Measurements from ENCODE around the gene KLHL29.

The KLHL29 gene

DNA sequence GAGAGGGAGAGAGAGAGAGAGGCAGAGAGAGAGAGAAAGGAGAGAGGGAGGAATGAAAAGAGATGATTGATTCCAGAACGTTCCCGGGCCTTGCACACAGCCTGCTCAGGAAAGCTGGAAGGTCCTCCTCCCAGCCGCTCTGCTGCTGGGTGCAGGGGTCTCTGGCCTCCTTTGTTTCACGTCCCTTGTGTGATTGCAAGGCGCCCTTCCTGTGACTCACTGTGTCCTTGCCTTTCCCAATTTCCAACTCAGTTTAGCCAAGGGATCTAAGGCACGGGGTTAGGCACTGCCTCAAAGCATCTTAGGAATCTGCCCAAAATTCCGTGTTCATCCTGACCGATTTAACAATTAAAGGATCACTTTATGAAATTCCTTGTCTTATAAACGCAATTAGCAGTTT, 221.2 kb downstream of the KLHL29 start:
- DNase-seq (ENCODE audit: low read depth): no peak
- H3K4me3 ChIP-seq (replicated peaks; ENCODE audit: low read depth, low read length): no peak overlapping the region
- TF ChIP-seq, protein P1, sequence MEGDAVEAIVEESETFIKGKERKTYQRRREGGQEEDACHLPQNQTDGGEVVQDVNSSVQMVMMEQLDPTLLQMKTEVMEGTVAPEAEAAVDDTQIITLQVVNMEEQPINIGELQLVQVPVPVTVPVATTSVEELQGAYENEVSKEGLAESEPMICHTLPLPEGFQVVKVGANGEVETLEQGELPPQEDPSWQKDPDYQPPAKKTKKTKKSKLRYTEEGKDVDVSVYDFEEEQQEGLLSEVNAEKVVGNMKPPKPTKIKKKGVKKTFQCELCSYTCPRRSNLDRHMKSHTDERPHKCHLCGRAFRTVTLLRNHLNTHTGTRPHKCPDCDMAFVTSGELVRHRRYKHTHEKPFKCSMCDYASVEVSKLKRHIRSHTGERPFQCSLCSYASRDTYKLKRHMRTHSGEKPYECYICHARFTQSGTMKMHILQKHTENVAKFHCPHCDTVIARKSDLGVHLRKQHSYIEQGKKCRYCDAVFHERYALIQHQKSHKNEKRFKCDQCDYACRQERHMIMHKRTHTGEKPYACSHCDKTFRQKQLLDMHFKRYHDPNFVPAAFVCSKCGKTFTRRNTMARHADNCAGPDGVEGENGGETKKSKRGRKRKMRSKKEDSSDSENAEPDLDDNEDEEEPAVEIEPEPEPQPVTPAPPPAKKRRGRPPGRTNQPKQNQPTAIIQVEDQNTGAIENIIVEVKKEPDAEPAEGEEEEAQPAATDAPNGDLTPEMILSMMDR (IDR thresholded peaks at IDR 0.05; ENCODE audit: low read length, missing control alignments): no peak

DNA sequence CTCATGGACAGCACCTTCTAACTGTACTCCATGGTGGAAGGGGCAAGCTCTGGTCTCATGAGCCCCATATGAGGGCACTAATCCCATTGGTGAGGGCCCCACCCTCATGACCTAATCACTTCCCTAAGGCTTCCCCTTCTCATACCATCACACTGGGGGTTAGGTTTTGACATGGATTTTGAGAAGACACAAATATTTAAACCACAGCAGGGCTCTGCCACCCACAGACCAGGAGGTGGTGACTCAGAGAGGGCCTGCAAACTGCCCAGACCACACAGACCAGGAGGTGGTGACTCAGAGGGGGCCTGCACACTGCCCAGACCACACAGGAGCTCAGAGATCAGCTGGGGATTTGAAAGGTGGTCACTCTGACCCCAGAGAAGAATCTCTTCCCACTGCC, 222.0 kb downstream of the KLHL29 start:
- TF ChIP-seq, protein P1 (IDR thresholded peaks at IDR 0.05; ENCODE audit: low read length, missing control alignments): no peak
- H3K4me3 ChIP-seq (replicated peaks; ENCODE audit: low read depth, low read length): no peak overlapping the region
- peak; percentile 30 for DNase-seq (ENCODE audit: low read depth)

DNA sequence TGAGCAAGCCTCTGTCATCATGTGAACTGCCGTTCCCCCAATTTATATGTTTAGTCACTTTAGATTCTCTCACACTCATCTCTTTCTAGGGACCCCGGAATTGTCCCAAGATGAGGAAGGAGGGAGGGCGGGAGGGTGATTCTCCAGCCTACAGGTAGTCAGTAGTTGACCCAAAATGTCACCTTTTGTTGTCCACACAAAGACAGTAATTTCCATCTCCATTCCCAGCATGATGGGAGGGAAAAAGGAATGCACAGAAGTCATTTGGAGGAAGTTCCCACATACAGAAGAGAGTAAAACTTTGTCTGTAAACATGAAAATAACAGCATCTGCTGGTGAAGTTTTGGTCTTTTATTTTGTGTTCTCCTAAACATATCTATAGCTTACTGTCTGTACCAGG, 222.9 kb downstream of the KLHL29 start:
- H3K4me3 ChIP-seq (replicated peaks; ENCODE audit: low read depth, low read length): no peak overlapping the region
- DNase-seq (ENCODE audit: low read depth): no peak
- TF ChIP-seq, protein P1 (IDR thresholded peaks at IDR 0.05; ENCODE audit: low read length, missing control alignments): no peak

DNA sequence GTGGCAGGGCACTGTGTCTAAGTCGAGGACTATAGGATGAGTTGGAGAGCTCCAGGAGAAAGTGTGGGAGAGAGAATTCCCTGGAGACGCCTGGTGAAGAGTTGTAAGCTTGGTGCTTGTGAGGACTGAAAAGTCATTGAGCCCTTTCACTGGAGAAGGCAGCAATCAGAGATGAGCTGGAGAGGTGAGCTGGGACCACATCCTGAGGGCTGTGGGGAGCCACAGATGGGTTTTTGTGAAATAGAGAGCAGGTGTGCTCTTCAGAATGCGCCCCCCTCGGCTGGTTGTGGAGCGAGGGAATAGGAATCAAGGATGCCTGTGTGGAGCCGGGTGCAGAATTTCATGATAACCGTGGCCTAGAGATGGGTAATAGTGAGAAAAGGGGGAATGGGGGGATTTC, 224.3 kb downstream of the KLHL29 start:
- TF ChIP-seq, protein P1 (IDR thresholded peaks at IDR 0.05; ENCODE audit: low read length, missing control alignments): no peak
- DNase-seq (ENCODE audit: low read depth): no peak
- no peak overlapping the region for H3K4me3 ChIP-seq (replicated peaks; ENCODE audit: low read depth, low read length)

DNA sequence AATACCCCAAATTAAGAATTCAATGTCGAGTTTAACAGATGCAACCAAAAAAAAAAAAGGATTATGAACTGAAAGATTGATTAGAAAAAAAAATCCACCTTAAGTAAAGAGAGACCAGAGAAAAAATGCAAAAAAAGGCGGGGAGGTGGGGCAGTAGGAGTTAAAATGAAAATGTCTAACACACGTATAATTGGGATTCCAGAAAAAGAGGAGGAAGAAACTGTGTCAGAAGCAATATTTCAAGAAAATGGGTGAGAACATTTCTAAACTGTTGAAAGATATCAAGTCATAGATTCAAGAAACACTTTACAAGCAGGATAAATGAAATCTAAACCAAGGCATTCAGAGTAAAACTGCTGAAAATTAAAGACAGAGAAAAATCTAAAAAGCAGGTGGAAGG, 226.9 kb downstream of the KLHL29 start:
- no peak for DNase-seq (ENCODE audit: low read depth)
- TF ChIP-seq, protein P1 (IDR thresholded peaks at IDR 0.05; ENCODE audit: low read length, missing control alignments): no peak
- no peak overlapping the region for H3K4me3 ChIP-seq (replicated peaks; ENCODE audit: low read depth, low read length)

DNA sequence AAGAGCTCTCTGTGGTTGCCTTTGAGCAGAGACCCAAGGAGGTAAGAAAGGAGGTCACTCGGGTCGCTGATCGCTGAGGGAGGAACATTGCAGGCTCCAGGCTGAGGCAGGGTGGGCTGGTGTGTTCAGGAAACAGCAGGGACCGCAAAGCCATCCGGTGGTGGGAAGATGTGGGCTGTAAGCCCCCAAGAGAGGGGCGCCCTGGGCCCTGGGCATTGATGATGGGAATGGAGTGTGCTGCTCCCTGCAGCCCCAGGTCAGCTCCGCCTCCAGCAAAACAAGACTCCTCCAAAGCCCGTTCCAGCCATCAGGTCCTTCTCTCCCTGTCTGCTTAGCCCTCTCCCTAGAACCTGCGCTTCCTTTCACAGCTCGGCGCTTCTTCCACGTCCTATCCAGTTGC, 229.7 kb downstream of the KLHL29 start:
- TF ChIP-seq, protein P1 (IDR thresholded peaks at IDR 0.05; ENCODE audit: low read length, missing control alignments): no peak
- no peak for DNase-seq (ENCODE audit: low read depth)
- no peak overlapping the region for H3K4me3 ChIP-seq (replicated peaks; ENCODE audit: low read depth, low read length)

DNA sequence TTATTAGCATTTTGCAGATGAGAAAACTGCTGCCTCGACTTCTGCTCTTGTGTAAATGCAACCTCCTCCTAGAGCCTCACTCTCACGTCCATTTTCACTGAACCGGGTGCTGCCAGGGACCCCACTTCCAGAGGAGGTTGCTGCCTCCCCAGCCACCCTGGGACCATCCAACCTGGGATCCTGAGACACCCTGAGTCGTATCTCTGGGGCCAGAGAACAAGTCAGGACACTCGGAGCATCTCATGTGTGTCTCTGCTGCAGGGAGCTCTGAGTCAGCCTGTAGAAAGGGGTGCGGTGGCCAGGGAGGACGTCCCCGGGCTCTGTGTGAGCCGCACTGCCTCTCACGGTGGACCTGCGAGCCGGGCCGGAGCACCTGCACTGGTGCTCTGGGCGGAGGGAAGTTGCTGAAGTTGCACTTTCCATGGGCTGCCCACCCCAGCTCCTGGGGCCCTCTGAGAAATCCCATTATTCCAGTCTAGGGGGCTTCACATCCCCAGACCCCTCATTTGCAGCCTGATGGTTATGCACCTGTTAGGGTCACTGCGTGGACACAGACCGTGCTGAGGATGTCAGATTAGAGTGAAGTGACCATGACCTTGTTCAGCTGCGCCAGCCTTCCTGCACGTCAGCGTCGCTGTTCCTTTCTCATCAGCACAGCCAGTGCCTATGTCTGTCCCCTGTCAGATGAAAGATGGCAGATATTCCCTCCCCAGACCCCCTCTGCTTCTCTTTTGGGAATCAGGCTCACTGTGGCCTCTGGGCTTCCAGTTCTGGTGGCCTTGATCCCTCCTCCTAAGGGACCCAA, 230.4 kb downstream of the KLHL29 start:
- TF ChIP-seq, protein P1 (IDR thresholded peaks at IDR 0.05; ENCODE audit: low read length, missing control alignments): no peak
- no peak overlapping the region for H3K4me3 ChIP-seq (replicated peaks; ENCODE audit: low read depth, low read length)

More for the DNA sequence above, 230.4 kb downstream of the KLHL29 start:
- DNase-seq (ENCODE audit: low read depth): no peak

All from fibroblast of pulmonary artery (primary cell).